Measurements from ENCODE around the gene GALNT2. TPM values are rescaled to one million over a fixed set of nuclear protein-coding genes. Genes with fewer than 3 reads are reported as not detected.

Gene GALNT2
- total and polyA plus RNA-seq, 12 donors: 22.3 to 220 (median 85.7) TPM

DNA sequence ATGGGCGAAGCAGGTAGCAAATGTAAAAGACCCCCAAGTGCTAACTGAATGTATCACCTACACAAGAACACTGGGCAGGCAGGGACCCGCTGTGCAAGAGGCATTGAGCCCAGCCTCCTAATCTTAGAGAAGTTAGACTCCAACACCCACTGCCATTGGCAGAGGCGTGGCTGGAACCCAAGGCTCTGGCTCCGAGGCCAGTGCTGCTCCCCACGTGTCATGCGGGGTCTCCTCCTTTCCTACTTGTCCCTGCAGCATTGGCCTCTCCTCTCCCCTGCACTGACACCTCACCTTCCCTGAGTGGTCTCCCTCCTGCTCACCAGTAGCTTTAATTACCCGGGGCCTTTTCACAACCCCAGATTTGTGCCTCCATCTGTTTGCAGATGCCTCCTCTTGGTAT, 107.0 kb downstream of the GALNT2 start:
- intact Hi-C loops (cut with DNase I): no loop called here

DNA sequence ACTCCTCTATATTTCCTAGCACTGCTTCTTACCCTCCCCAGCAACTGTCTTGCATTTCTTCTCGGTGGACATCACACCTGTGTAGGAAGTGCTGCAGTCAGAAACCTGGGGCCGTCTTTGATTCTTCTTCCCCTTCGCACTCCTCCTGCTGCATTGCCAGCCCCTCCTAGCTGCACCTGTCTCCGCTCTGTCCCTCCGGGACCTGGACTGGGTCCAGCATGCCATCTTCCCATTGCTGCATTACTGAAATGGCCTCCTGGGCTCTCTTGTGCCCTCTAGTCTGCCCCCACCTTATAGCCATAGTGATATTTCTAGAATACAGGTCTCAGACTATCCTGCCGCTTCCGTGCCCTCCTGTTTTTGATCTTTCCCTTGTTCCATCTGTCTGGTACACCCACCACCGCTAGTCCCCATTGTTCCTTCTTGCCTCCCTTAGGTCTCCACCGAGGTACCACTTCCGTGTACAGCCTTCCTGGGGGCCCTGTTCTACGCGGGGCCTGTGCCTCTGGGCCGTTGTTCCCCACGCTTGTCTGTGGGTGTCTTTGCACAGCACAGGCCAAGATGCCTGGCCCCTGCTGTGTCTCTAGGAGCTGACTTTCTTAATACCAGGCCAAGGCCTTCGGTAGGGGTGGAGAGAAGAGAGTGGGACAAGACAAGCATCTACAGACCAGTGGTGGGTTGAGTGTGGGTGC, 107.6 kb downstream of the GALNT2 start:
- peak in 2 of 7 donors; percentile 14 to 43 for DNase-seq
- H3K4me1 ChIP-seq (replicated peaks in 1 of 2): peaks cover 4 to 5% of the 10 kb centered on the region in 2 donors
- H3K27me3 ChIP-seq: no peaks in the 10 kb centered on the region
- no peak overlapping the region for H3K4me3 ChIP-seq
- no peaks in the 10 kb centered on the region for H3K36me3 ChIP-seq (replicated peaks in 1 of 2)
- TF ChIP-seq, protein P1, sequence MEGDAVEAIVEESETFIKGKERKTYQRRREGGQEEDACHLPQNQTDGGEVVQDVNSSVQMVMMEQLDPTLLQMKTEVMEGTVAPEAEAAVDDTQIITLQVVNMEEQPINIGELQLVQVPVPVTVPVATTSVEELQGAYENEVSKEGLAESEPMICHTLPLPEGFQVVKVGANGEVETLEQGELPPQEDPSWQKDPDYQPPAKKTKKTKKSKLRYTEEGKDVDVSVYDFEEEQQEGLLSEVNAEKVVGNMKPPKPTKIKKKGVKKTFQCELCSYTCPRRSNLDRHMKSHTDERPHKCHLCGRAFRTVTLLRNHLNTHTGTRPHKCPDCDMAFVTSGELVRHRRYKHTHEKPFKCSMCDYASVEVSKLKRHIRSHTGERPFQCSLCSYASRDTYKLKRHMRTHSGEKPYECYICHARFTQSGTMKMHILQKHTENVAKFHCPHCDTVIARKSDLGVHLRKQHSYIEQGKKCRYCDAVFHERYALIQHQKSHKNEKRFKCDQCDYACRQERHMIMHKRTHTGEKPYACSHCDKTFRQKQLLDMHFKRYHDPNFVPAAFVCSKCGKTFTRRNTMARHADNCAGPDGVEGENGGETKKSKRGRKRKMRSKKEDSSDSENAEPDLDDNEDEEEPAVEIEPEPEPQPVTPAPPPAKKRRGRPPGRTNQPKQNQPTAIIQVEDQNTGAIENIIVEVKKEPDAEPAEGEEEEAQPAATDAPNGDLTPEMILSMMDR (IDR thresholded peaks at IDR 0.05): no peak
- TF ChIP-seq POLR2A (IDR thresholded peaks at IDR 0.05): no peak
- H3K9me3 ChIP-seq (replicated peaks in 1 of 3): no peaks in the 10 kb centered on the region
- no peak overlapping the region for H3K27ac ChIP-seq
- intact Hi-C loops (cut with DNase I): no loop called here
- WGBS, 4 donors: 96 to 97% (median 97%) methylated on average over 15 of the region's 15 CpGs

More for the DNA sequence above, 107.0 kb downstream of the GALNT2 start:
- WGBS, 4 donors: 93 to 97% (median 95%) methylated on average over 5 to 7 of the region's 7 CpGs
- peaks cover 5 to 9% of the 10 kb centered on the region in 2 donors for H3K4me1 ChIP-seq (replicated peaks in 1 of 2)
- peak in 4 of 7 donors; percentile 0 to 39 (median 14) for DNase-seq
- H3K4me3 ChIP-seq: no peak overlapping the region
- no peaks in the 10 kb centered on the region for H3K9me3 ChIP-seq (replicated peaks in 1 of 3)
- no peak overlapping the region for H3K27ac ChIP-seq
- no peaks in the 10 kb centered on the region for H3K36me3 ChIP-seq (replicated peaks in 1 of 2)
- no peak for TF ChIP-seq POLR2A (IDR thresholded peaks at IDR 0.05)
- TF ChIP-seq, protein P1 (IDR thresholded peaks at IDR 0.05): no peak
- H3K27me3 ChIP-seq: no peaks in the 10 kb centered on the region

DNA sequence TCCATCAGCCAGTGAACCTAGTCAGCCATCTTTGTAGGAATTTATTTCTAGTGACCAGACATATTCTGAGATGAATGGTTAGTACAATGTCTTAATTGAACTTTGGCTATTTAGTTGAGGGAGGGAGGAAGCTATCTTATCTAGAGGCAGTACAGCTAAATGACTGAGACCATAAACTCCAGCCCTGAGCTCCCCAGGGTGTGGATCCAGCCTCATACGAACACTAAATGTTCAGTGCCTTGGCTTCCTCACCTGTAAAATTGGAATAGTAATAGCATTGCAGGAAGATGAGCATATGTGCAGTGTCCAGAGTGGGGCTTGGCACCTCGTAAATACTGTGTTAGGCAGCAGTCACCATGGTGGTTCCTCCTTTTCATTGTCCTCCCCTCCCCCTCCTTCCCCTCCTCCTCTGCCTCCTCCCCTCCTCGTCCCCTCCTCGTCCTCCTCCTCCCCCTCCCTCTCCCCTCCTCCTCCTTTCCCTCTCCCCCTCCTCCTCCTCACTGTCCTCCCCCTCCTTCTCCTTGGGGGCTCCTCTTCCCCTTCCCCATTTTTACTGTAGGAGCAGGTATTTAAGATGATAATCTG, 108.2 kb downstream of the GALNT2 start:
- intact Hi-C loops (cut with DNase I): no loop called here

DNA sequence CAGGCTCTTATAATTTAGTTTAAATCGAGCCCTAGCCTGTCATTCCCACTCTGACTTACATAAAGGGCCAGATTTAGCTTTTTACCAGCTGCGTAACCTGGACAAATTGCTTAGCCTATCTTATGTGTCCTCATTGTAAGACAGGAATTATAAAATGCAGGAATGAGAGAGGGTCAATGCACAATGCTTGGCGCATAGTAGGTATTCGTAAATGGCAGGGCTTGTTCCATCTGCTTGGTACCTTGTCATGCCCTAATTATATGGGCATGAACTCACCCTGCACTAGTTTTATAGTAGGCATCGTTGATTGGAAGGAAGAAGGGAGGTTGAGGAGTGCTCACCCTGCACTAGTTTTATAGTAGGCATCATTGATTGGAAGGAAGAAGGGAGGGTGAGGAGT, 108.8 kb downstream of the GALNT2 start:
- Histone ChIP-seq H3K36me3 (replicated peaks in 1 of 2) (no peaks in the 10 kb centered on the region), H3K4me1 (replicated peaks in 1 of 2) (no peaks in the 10 kb centered on the region), H3K4me3 (no peak overlapping the region), H3K9me3 (replicated peaks in 1 of 3) (no peaks in the 10 kb centered on the region), H3K27me3 (no peaks in the 10 kb centered on the region), H3K27ac (no peak overlapping the region)
- TF ChIP-seq, protein P1 (IDR thresholded peaks at IDR 0.05): no peak
- TF ChIP-seq POLR2A (IDR thresholded peaks at IDR 0.05): no peak
- DNase-seq: peak in 3 of 7 donors; percentile 2 to 6 (median 5)
- intact Hi-C loops (cut with DNase I): no loop called here
- 82 to 87% (median 86%) methylated on average over 5 of the region's 5 CpGs for WGBS, 4 donors

More for the DNA sequence above, 108.2 kb downstream of the GALNT2 start:
- H3K4me3 ChIP-seq: no peak overlapping the region
- no peaks in the 10 kb centered on the region for H3K27me3 ChIP-seq
- TF ChIP-seq POLR2A (IDR thresholded peaks at IDR 0.05): no peak
- TF ChIP-seq, protein P1 (IDR thresholded peaks at IDR 0.05): no peak
- no peaks in the 10 kb centered on the region for H3K4me1 ChIP-seq (replicated peaks in 1 of 2)
- DNase-seq: peak in 3 of 7 donors; percentile 12 to 29 (median 15)
- H3K27ac ChIP-seq: no peak overlapping the region
- WGBS, 4 donors: 66 to 71% (median 70%) methylated on average over 4 of the region's 4 CpGs
- H3K9me3 ChIP-seq (replicated peaks in 1 of 3): no peaks in the 10 kb centered on the region
- H3K36me3 ChIP-seq (replicated peaks in 1 of 2): no peaks in the 10 kb centered on the region

Measured in adrenal gland (tissue), 12 donors.